ENCODE measurements around the gene GADD45A.

- TF ChIP-seq ZNF274 (IDR thresholded peaks at IDR 0.05; ENCODE audit: low read depth, low read length), result no peak
- no peak for TF ChIP-seq YY1 (IDR thresholded peaks at IDR 0.05; ENCODE audit: insufficient read depth, insufficient read length)
- no peak for TF ChIP-seq SUZ12 (IDR thresholded peaks at IDR 0.05; ENCODE audit: extremely low read depth, insufficient read depth, insufficient read length)
These were observed 8.1 kb upstream of the GADD45A start for GRCh38 chr1:67676946-67677345.
